ENCODE measurements around the gene NAT10. TPM values are rescaled to one million over a fixed set of nuclear protein-coding genes. Genes with fewer than 3 reads are reported as not detected.
A peak's percentile ranks its signal among the peaks of the same experiment; 100 is the strongest.

NAT10 gene
- total RNA-seq, 1 donor from 2014 or later: 42.9 TPM

DNA sequence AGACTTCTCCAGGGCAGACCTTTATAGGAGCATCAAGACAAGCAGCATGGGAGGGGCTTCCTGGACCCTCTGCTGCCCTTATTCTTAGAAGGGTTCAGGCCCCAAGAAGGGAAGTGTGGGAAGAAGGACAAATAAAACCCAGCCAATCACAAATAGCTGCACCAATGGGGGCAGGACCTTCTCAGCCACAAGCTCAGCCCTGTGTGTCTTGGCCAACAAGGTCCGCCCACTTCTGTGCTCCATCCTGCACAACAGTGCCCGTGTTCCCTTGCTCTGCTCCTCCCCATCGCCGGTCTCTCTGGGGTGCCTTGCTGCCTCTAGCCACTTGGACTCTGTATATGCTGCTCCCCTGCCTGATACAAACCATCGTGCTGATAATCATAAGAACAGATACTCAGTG lies 86.1 kb downstream of the NAT10 start:
- Histone ChIP-seq H3K9me3 (no peaks in the 10 kb centered on the region), H3K4me3 (no peak overlapping the region), H3K4me1 (peaks cover 4% of the 10 kb centered on the region), H3K36me3 (no peaks in the 10 kb centered on the region), H3K27me3 (no peaks in the 10 kb centered on the region), H3K27ac (no peak overlapping the region)
- TF ChIP-seq, protein P1, sequence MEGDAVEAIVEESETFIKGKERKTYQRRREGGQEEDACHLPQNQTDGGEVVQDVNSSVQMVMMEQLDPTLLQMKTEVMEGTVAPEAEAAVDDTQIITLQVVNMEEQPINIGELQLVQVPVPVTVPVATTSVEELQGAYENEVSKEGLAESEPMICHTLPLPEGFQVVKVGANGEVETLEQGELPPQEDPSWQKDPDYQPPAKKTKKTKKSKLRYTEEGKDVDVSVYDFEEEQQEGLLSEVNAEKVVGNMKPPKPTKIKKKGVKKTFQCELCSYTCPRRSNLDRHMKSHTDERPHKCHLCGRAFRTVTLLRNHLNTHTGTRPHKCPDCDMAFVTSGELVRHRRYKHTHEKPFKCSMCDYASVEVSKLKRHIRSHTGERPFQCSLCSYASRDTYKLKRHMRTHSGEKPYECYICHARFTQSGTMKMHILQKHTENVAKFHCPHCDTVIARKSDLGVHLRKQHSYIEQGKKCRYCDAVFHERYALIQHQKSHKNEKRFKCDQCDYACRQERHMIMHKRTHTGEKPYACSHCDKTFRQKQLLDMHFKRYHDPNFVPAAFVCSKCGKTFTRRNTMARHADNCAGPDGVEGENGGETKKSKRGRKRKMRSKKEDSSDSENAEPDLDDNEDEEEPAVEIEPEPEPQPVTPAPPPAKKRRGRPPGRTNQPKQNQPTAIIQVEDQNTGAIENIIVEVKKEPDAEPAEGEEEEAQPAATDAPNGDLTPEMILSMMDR (IDR thresholded peaks at IDR 0.05): no peak
- no peak for DNase-seq
- ATAC-seq: no peak
- intact Hi-C loops (cut with DNase I): no loop called here

DNA sequence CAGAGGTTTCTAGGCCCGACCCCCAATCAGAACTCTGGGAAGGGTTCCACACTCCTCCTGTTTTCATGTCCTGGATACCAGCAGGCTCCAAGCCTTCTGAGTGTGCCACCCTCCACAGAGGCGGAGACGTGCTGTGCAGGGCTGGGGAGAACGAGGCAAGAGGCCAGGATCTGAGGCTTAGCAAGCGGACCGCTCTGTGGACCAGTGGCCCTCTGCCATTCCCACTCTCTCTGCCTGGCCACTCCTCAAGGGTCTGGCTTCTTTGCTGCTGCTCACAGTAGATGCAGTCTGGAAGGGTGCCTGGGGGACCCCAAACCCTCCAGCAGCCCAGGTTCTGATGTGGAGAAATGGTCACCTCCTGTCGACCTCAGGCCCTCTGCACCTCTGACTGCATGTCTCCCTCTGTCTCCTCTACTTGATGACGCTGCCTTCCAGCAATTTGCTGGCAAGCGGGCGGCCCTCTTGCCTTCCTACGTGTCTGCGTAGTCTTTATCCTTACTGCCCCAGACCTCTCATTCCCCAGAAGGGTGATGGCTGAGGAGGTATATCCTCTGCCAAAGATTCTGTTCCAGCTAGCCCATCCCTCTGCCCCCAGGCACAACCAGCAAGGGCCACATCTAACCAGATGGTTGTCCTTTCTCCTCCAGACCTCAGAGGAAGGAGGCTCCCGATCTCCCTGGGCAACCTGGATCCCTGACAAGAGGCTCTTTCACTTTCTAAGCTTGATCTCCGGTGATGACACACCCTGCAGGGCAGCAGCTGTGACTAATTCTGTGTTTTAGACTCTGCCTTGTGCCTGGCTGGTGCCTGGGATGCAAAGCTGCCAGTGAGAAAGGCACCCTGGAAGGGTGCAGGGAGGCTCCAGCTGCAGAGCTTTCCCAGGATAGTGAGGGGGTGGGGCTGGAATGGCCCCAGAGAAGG lies 87.3 kb downstream of the NAT10 start:
- H3K4me3 ChIP-seq: no peak overlapping the region

GRCh38 chr11:34194576-34195335 lies 89.3 kb downstream of the NAT10 start:
- intact Hi-C loops (cut with DNase I): no loop called here

More for the DNA sequence above, 87.3 kb downstream of the NAT10 start:
- Histone ChIP-seq H3K27ac (no peak overlapping the region), H3K36me3 (no peaks in the 10 kb centered on the region), H3K27me3 (no peaks in the 10 kb centered on the region), H3K9me3 (no peaks in the 10 kb centered on the region), H3K4me1 (peaks cover 4% of the 10 kb centered on the region)
- TF ChIP-seq, protein P1 (IDR thresholded peaks at IDR 0.05): no peak
- intact Hi-C loops (cut with DNase I): no loop called here
- no peak for DNase-seq
- peak; percentile 9 for ATAC-seq

More at GRCh38 chr11:34194576-34195335, 89.3 kb downstream of the NAT10 start:
- Histone ChIP-seq H3K9me3 (no peaks in the 10 kb centered on the region), H3K36me3 (no peaks in the 10 kb centered on the region), H3K4me3 (no peak overlapping the region), H3K27me3 (no peaks in the 10 kb centered on the region), H3K27ac (no peak overlapping the region), H3K4me1 (peaks cover 4% of the 10 kb centered on the region)
- DNase-seq: no peak
- no peak for ATAC-seq
- TF ChIP-seq, protein P1 (IDR thresholded peaks at IDR 0.05): no peak

Other genes with a start within 250 kb of the NAT10 start
- gene LMO2, start 213.6 kb upstream of the NAT10 start, total RNA-seq: 65.1 TPM
- 164 TPM for gene CAPRIN1, start 53.9 kb upstream of the NAT10 start, total RNA-seq